ENCODE measurements around the gene TANGO2.

The TANGO2 gene

GRCh38 chr22:19994851-19995610 is 25.9 kb upstream of the TANGO2 start:
- in situ Hi-C loops (cut with MboI; ENCODE audit: low sequenced_read_pairs), result no loop called here

- in situ Hi-C loops (cut with MboI; ENCODE audit: low sequenced_read_pairs), result no loop called here
These were observed 25.1 kb upstream of the TANGO2 start for GRCh38 chr22:19995611-19996339.

- in situ Hi-C loops (cut with MboI; ENCODE audit: low sequenced_read_pairs), result no loop called here
These were observed 24.1 kb upstream of the TANGO2 start for GRCh38 chr22:19996694-19997384.

GRCh38 chr22:19997561-19998231 is 23.2 kb upstream of the TANGO2 start:
- in situ Hi-C loops (cut with MboI; ENCODE audit: low sequenced_read_pairs), result no loop called here

GRCh38 chr22:19998232-19998951 is 22.5 kb upstream of the TANGO2 start:
- in situ Hi-C loops (cut with MboI; ENCODE audit: low sequenced_read_pairs), result no loop called here

- in situ Hi-C loops (cut with MboI; ENCODE audit: low sequenced_read_pairs), result no loop called here
These were observed 21.7 kb upstream of the TANGO2 start for GRCh38 chr22:19998991-19999820.

GRCh38 chr22:20000246-20001081 is 20.4 kb upstream of the TANGO2 start:
- in situ Hi-C loops (cut with MboI; ENCODE audit: low sequenced_read_pairs), result no loop called here

- in situ Hi-C loops (cut with MboI; ENCODE audit: low sequenced_read_pairs), result no loop called here
These were observed 19.8 kb upstream of the TANGO2 start for GRCh38 chr22:20001082-20001638.

GRCh38 chr22:20002128-20002527 is 18.8 kb upstream of the TANGO2 start:
- in situ Hi-C loops (cut with MboI; ENCODE audit: low sequenced_read_pairs), result no loop called here

- in situ Hi-C loops (cut with MboI; ENCODE audit: low sequenced_read_pairs), result no loop called here
These were observed 18.3 kb upstream of the TANGO2 start for GRCh38 chr22:20002636-20003035.

GRCh38 chr22:20003304-20003703 is 17.6 kb upstream of the TANGO2 start:
- in situ Hi-C loops (cut with MboI; ENCODE audit: low sequenced_read_pairs), result no loop called here

GRCh38 chr22:20004464-20004863 is 16.4 kb upstream of the TANGO2 start:
- in situ Hi-C loops (cut with MboI; ENCODE audit: low sequenced_read_pairs), result no loop called here

GRCh38 chr22:20008221-20008995 is 12.5 kb upstream of the TANGO2 start:
- in situ Hi-C loops (cut with MboI; ENCODE audit: low sequenced_read_pairs), result no loop called here

GRCh38 chr22:20009018-20009491 is 11.9 kb upstream of the TANGO2 start:
- in situ Hi-C loops (cut with MboI; ENCODE audit: low sequenced_read_pairs), result no loop called here

- in situ Hi-C loops (cut with MboI; ENCODE audit: low sequenced_read_pairs), result no loop called here
These were observed 11.2 kb upstream of the TANGO2 start for GRCh38 chr22:20009582-20010306.

GRCh38 chr22:20010307-20011122 is 10.4 kb upstream of the TANGO2 start:
- in situ Hi-C loops (cut with MboI; ENCODE audit: low sequenced_read_pairs), result no loop called here
